ENCODE data around the gene PTPN4. TPM values are rescaled to one million over a fixed set of nuclear protein-coding genes. Genes with fewer than 3 reads are reported as not detected.

Gene PTPN4
- total and polyA plus RNA-seq, 2 donors (not counting 1 experiment from before 2014, with no cell fraction given), result 5.3 to 22.3 TPM

DNA sequence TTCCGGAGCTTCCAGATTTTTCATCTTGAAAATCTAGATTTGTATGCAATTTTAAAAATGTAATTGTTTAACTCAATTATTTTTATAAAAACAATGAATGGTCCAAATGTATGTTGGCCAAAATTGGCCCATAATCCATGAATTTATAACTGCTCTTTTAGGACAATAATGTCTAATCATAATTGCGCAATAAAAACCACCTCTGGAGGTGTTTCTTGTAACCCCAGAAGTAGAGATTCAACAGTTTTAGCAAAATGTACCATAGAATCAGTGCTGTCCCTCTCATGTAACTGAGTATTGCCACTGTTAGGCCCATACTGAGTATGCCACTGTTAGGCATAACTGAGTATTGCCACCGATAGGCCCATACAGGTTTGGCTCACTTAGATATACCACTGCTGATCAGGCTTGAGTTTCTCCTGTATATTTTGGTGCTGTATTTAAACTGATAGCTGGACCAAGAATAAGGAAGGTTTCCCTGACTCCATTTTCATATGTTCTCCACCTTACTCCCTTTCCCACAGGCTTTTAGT, 182.3 kb downstream of the PTPN4 start:
- Histone ChIP-seq H3K79me2 (ENCODE audit: control insufficient read depth, insufficient read depth, low read length) (no peaks in the 10 kb centered on the region), H3K27me3 (ENCODE audit: control insufficient read depth, insufficient read depth, low read length) (no peaks in the 10 kb centered on the region), H3K4me3 (replicated peaks in 1 of 4; ENCODE audit: control extremely low read depth in 1 of 4, insufficient read depth in 1 of 4, low read depth in 3 of 4, low read length in 4 of 4) (no peak overlapping the region), H3K27ac (ENCODE audit: insufficient read depth, low read length) (no peak overlapping the region), H3K9me3 (ENCODE audit: control insufficient read depth, insufficient read depth, low read depth, low read length) (no peaks in the 10 kb centered on the region), H4K20me1 (ENCODE audit: control insufficient read depth, extremely low read depth, insufficient read depth, low read length) (no peaks in the 10 kb centered on the region), H3K9ac (ENCODE audit: insufficient read depth, low read length) (no peak overlapping the region), H3K36me3 (ENCODE audit: control insufficient read depth, insufficient read depth, low read length) (no peaks in the 10 kb centered on the region), H2AFZ (ENCODE audit: low read length) (no peak overlapping the region), H3K4me1 (ENCODE audit: control insufficient read depth, extremely low read depth, insufficient read depth, low read length) (no peaks in the 10 kb centered on the region), H3K4me2 (ENCODE audit: extremely low read depth, insufficient read depth, low read length) (no peak overlapping the region)
- DNase-seq (ENCODE audit: low read depth in 2 of 2), result no peak
- TF ChIP-seq, protein P1, sequence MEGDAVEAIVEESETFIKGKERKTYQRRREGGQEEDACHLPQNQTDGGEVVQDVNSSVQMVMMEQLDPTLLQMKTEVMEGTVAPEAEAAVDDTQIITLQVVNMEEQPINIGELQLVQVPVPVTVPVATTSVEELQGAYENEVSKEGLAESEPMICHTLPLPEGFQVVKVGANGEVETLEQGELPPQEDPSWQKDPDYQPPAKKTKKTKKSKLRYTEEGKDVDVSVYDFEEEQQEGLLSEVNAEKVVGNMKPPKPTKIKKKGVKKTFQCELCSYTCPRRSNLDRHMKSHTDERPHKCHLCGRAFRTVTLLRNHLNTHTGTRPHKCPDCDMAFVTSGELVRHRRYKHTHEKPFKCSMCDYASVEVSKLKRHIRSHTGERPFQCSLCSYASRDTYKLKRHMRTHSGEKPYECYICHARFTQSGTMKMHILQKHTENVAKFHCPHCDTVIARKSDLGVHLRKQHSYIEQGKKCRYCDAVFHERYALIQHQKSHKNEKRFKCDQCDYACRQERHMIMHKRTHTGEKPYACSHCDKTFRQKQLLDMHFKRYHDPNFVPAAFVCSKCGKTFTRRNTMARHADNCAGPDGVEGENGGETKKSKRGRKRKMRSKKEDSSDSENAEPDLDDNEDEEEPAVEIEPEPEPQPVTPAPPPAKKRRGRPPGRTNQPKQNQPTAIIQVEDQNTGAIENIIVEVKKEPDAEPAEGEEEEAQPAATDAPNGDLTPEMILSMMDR (conservative IDR thresholded peaks at IDR 0.05 in 1 of 2, IDR thresholded peaks at IDR 0.05 in 1 of 2; ENCODE audit: low read depth in 1 of 2, low read length in 2 of 2), result no peak
- no peak for TF ChIP-seq EZH2 (IDR thresholded peaks at IDR 0.05; ENCODE audit: low read length, missing control alignments)

DNA sequence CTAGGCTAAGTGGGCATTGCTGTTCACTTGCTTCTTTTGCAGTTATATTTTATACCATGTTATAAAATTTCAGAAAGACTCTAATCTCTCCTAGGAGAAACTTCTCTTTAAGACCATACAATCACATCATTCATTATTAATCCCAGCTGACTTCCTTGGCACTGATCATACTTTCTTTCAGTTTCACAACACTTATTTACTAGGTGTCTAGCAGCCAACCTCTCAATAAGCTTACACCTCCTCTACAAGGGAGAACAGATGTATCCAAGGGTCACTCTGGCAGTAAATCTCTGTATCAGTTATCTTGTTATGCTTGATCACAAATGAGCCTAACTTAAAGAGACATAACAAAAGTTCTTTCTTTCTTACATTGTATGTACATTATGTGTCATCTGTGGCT, 183.3 kb downstream of the PTPN4 start:
- no peaks in the 10 kb centered on the region for H3K36me3 ChIP-seq (ENCODE audit: control insufficient read depth, insufficient read depth, low read length)
- no peak overlapping the region for H3K27ac ChIP-seq (ENCODE audit: insufficient read depth, low read length)
- TF ChIP-seq EZH2 (IDR thresholded peaks at IDR 0.05; ENCODE audit: low read length, missing control alignments), result no peak
- TF ChIP-seq, protein P1 (conservative IDR thresholded peaks at IDR 0.05 in 1 of 2, IDR thresholded peaks at IDR 0.05 in 1 of 2; ENCODE audit: low read depth in 1 of 2, low read length in 2 of 2), result no peak
- no peak overlapping the region for H3K4me3 ChIP-seq (replicated peaks in 1 of 4; ENCODE audit: control extremely low read depth in 1 of 4, insufficient read depth in 1 of 4, low read depth in 3 of 4, low read length in 4 of 4)
- H3K4me1 ChIP-seq (ENCODE audit: control insufficient read depth, extremely low read depth, insufficient read depth, low read length), result no peaks in the 10 kb centered on the region
- H3K27me3 ChIP-seq (ENCODE audit: control insufficient read depth, insufficient read depth, low read length), result no peaks in the 10 kb centered on the region
- H2AFZ ChIP-seq (ENCODE audit: low read length), result no peak overlapping the region
- no peaks in the 10 kb centered on the region for H3K9me3 ChIP-seq (ENCODE audit: control insufficient read depth, insufficient read depth, low read depth, low read length)
- no peak overlapping the region for H3K4me2 ChIP-seq (ENCODE audit: extremely low read depth, insufficient read depth, low read length)
- no peak overlapping the region for H3K9ac ChIP-seq (ENCODE audit: insufficient read depth, low read length)
- H4K20me1 ChIP-seq (ENCODE audit: control insufficient read depth, extremely low read depth, insufficient read depth, low read length), result no peaks in the 10 kb centered on the region
- no peak for DNase-seq (ENCODE audit: low read depth in 2 of 2)
- H3K79me2 ChIP-seq (ENCODE audit: control insufficient read depth, insufficient read depth, low read length), result no peaks in the 10 kb centered on the region

DNA sequence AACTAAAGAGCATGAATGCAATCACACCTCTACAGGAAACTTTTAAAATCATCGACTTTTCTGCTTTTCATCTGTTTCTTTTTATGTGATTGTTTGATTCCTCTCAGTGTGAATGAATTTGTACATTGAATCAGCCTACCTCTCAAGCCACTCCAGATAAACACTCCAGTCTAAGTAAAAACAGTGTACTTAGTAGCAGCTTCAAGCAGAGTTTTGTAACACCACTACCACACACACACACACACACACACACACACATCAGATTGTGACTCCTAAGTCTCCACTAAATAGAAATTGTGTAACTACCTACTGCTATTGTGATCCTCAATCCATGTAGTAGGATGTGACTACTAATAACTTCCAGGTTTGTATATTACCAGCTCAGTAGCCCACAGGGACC, 187.8 kb downstream of the PTPN4 start:
- Histone ChIP-seq H3K9me3 (ENCODE audit: control insufficient read depth, insufficient read depth, low read depth, low read length) (no peaks in the 10 kb centered on the region), H3K79me2 (ENCODE audit: control insufficient read depth, insufficient read depth, low read length) (no peaks in the 10 kb centered on the region), H3K4me3 (replicated peaks in 1 of 4; ENCODE audit: control extremely low read depth in 1 of 4, insufficient read depth in 1 of 4, low read depth in 3 of 4, low read length in 4 of 4) (no peak overlapping the region), H2AFZ (ENCODE audit: low read length) (no peak overlapping the region), H3K4me1 (ENCODE audit: control insufficient read depth, extremely low read depth, insufficient read depth, low read length) (no peaks in the 10 kb centered on the region), H3K27me3 (ENCODE audit: control insufficient read depth, insufficient read depth, low read length) (no peaks in the 10 kb centered on the region), H3K36me3 (ENCODE audit: control insufficient read depth, insufficient read depth, low read length) (no peaks in the 10 kb centered on the region), H3K4me2 (ENCODE audit: extremely low read depth, insufficient read depth, low read length) (no peak overlapping the region), H3K9ac (ENCODE audit: insufficient read depth, low read length) (no peak overlapping the region), H4K20me1 (ENCODE audit: control insufficient read depth, extremely low read depth, insufficient read depth, low read length) (no peaks in the 10 kb centered on the region), H3K27ac (ENCODE audit: insufficient read depth, low read length) (no peak overlapping the region)
- TF ChIP-seq, protein P1 (conservative IDR thresholded peaks at IDR 0.05 in 1 of 2, IDR thresholded peaks at IDR 0.05 in 1 of 2; ENCODE audit: low read depth in 1 of 2, low read length in 2 of 2), result no peak
- TF ChIP-seq EZH2 (IDR thresholded peaks at IDR 0.05; ENCODE audit: low read length, missing control alignments), result no peak
- DNase-seq (ENCODE audit: low read depth in 2 of 2), result no peak
